ENCODE results near the gene SLC41A3. TPM values are rescaled to one million over a fixed set of nuclear protein-coding genes. Genes with fewer than 3 reads are reported as not detected.

Gene SLC41A3
- total and polyA plus RNA-seq, 2 of the 8 experiments (the other 6 are each of a cell fraction or from before 2014, with no cell fraction given) = 30.2 to 56.4 TPM

GRCh38 chr3:126026761-126027160 lies 57.2 kb downstream of the SLC41A3 start (continued):
- no peak for TF ChIP-seq CHD7 (IDR thresholded peaks at IDR 0.05; ENCODE audit: insufficient replicate concordance, low read length)
- no peak for TF ChIP-seq EP300 (IDR thresholded peaks at IDR 0.05; ENCODE audit: borderline replicate concordance in 1 of 2, low read depth in 2 of 2, low read length in 2 of 2)
- TF ChIP-seq JUN (IDR thresholded peaks at IDR 0.05; ENCODE audit: low read depth, low read length) = no peak
- TF ChIP-seq RNF2 (IDR thresholded peaks at IDR 0.05; ENCODE audit: borderline replicate concordance, low read depth, low read length, missing control alignments, poor library complexity, severe bottlenecking) = no peak
- no peak for TF ChIP-seq RFX5 (IDR thresholded peaks at IDR 0.05; ENCODE audit: borderline replicate concordance, low read depth, low read length)
- no peak for TF ChIP-seq POU5F1 (IDR thresholded peaks at IDR 0.05; ENCODE audit: low read depth, low read length)
- no peak for TF ChIP-seq MAFK (IDR thresholded peaks at IDR 0.05; ENCODE audit: low read depth, low read length)
